ENCODE data around the gene GTPBP3.

- TF ChIP-seq, protein P1, sequence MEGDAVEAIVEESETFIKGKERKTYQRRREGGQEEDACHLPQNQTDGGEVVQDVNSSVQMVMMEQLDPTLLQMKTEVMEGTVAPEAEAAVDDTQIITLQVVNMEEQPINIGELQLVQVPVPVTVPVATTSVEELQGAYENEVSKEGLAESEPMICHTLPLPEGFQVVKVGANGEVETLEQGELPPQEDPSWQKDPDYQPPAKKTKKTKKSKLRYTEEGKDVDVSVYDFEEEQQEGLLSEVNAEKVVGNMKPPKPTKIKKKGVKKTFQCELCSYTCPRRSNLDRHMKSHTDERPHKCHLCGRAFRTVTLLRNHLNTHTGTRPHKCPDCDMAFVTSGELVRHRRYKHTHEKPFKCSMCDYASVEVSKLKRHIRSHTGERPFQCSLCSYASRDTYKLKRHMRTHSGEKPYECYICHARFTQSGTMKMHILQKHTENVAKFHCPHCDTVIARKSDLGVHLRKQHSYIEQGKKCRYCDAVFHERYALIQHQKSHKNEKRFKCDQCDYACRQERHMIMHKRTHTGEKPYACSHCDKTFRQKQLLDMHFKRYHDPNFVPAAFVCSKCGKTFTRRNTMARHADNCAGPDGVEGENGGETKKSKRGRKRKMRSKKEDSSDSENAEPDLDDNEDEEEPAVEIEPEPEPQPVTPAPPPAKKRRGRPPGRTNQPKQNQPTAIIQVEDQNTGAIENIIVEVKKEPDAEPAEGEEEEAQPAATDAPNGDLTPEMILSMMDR (conservative IDR thresholded peaks at IDR 0.05; ENCODE audit: low read depth, low read length), result no peak
- TF ChIP-seq EZH2 (IDR thresholded peaks at IDR 0.05; ENCODE audit: borderline replicate concordance, low read depth, low read length, poor library complexity, severe bottlenecking), result no peak
Measured at GRCh38 chr19:17323300-17323963, 13.9 kb upstream of the GTPBP3 start.

Data from A673 (cell line).